Coronary artery (tissue), 2 donors: ENCODE data around the gene XBP1.

ENCODE experiments used
- DNase-seq: peaks from one replicate; pipeline ENCODE4 v3.0.0-alpha.2; 2017; ENCODE audit warnings: low spot score
- H3K27ac ChIP-seq, 2 donors: fragments of 200-600 bp; sonication (generic); one replicate each; pipeline ENCODE4 v1.5.1; 2016 to 2019
- H3K4me3 ChIP-seq: fragments of 200-600 bp; sonication (generic); 2 replicates; pipeline ENCODE4 v1.5.1; 2016; ENCODE audit warnings: mild to moderate bottlenecking, moderate library complexity
- CTCF ChIP-seq: fragments of 200-600 bp; sonication (generic); IDR thresholded peaks from one replicate; pipeline ENCODE4 v1.5.1; 2019; ENCODE audit warnings: antibody characterized with exemption

Gene XBP1

GRCh38 chr22:28817919-28818859 lies 17.8 kb upstream of the XBP1 start:
- no peak for DNase-seq
- TF ChIP-seq CTCF, result no peak

GRCh38 chr22:28817064-28817463 lies 16.7 kb upstream of the XBP1 start:
- DNase-seq, result no peak
- no peak overlapping the region for H3K27ac ChIP-seq
- no peak for TF ChIP-seq CTCF
- no peak overlapping the region for H3K4me3 ChIP-seq

More at GRCh38 chr22:28817919-28818859, 17.8 kb upstream of the XBP1 start:
- Histone ChIP-seq H3K27ac (peak overlapping the region; percentile 44 to 54), H3K4me3 (no peak overlapping the region)

- TF ChIP-seq CTCF, result no peak
- no peak for DNase-seq
- no peak overlapping the region for H3K4me3 ChIP-seq
- no peak overlapping the region for H3K27ac ChIP-seq
Observed at GRCh38 chr22:28815729-28816128, 15.4 kb upstream of the XBP1 start.

GRCh38 chr22:28815111-28815510 lies 14.7 kb upstream of the XBP1 start:
- H3K27ac ChIP-seq, result no peak overlapping the region
- no peak overlapping the region for H3K4me3 ChIP-seq
- no peak for DNase-seq
- no peak for TF ChIP-seq CTCF

GRCh38 chr22:28813772-28814518 lies 13.6 kb upstream of the XBP1 start:
- no peak for TF ChIP-seq CTCF
- Histone ChIP-seq H3K4me3 (no peak overlapping the region), H3K27ac (peak overlapping the region; percentile 28 to 65)
- no peak for DNase-seq

- H3K4me3 ChIP-seq, result no peak overlapping the region
- peak overlapping the region in 1 of 2 donors; percentile 65 for H3K27ac ChIP-seq
- TF ChIP-seq CTCF, result no peak
- no peak for DNase-seq
Observed at GRCh38 chr22:28812516-28812915, 12.1 kb upstream of the XBP1 start.
